Activated CD4-positive, alpha-beta T cell treated with anti-CD3 and anti-CD28 coated beads for 36 hours (primary cell): ENCODE data around the gene RABGAP1. TPM values are rescaled to one million over a fixed set of nuclear protein-coding genes. Genes with fewer than 3 reads are reported as not detected.

Source experiments
- ATAC-seq: fragments of 200-7000 bp; cut with Tn5 transposase; one replicate; pipeline ENCODE4 v1.10.0; 2021; ENCODE audit warnings: mild to moderate bottlenecking, moderate library complexity
- CTCF ChIA-PET: fragments of 350-600 bp; sonication (Branson Sonifier 250); formaldehyde crosslinking; loops from one replicate; lab custom pipeline; 2021; ENCODE audit warnings: antibody characterized with exemption; lab: Charles Lee
- POLR2A ChIA-PET: fragments of 350-600 bp; sonication (Branson Sonifier 250); formaldehyde crosslinking; loops from one replicate; lab custom pipeline; 2021; ENCODE audit warnings: antibody characterized with exemption, inconsistent platforms; lab: Charles Lee
- DNase-seq: peaks from one replicate; pipeline ENCODE4 v3.0.0-alpha.2; 2020
- H3K27ac Mint-ChIP-seq: one replicate; pipeline ENCODE4 v1.8.0; 2021; ENCODE audit warnings: mixed read lengths
- H3K27me3 Mint-ChIP-seq: one replicate; pipeline ENCODE4 v1.8.0; 2021; ENCODE audit warnings: mixed read lengths
- H3K36me3 Mint-ChIP-seq: one replicate; pipeline ENCODE4 v1.8.0; 2021; ENCODE audit warnings: low read depth, mixed read lengths
- H3K4me1 Mint-ChIP-seq: one replicate; pipeline ENCODE4 v1.8.0; 2021; ENCODE audit warnings: mixed read lengths
- H3K4me3 Mint-ChIP-seq: one replicate; pipeline ENCODE4 v1.8.0; 2021; ENCODE audit warnings: mild to moderate bottlenecking, moderate library complexity, mixed read lengths
- H3K9me3 Mint-ChIP-seq: one replicate; pipeline ENCODE4 v1.8.0; 2021; ENCODE audit warnings: low read depth, mixed read lengths
- intact Hi-C, 2 experiments: fragments of 100-400 bp; cut with DNase I in 1 of 2; cut with micrococcal nuclease in 1 of 2; formaldehyde crosslinking; loops; one replicate each; pipeline versions ENCODE4 v1.14.2 to v1.15.1; 2022 to 2024; cut with DNase I, micrococcal nuclease
- total RNA-seq, 2 experiments: library from RNA; stranded (reverse); gene quantifications; one replicate each; pipeline ENCODE4 v1.2.3, GENCODE V29; 2021

The RABGAP1 gene
- total RNA-seq, 2 experiments from 2014 or later: 24.3 to 27.2 TPM

GRCh38 chr9:123005964-123006363 is 65.1 kb downstream of the RABGAP1 start:
- Mint-ChIP-seq H3K27me3 (no peaks in the 10 kb centered on the region), H3K9me3 (no peaks in the 10 kb centered on the region), H3K4me1 (no peaks in the 10 kb centered on the region), H3K4me3 (no peak overlapping the region), H3K27ac (no peak overlapping the region), H3K36me3 (peaks cover 5% of the 10 kb centered on the region)
- POLR2A ChIA-PET: no interaction called here
- DNase-seq (no peak), ATAC-seq (no peak)
- intact Hi-C loops: no loop called here
- CTCF ChIA-PET: no interaction called here

DNA sequence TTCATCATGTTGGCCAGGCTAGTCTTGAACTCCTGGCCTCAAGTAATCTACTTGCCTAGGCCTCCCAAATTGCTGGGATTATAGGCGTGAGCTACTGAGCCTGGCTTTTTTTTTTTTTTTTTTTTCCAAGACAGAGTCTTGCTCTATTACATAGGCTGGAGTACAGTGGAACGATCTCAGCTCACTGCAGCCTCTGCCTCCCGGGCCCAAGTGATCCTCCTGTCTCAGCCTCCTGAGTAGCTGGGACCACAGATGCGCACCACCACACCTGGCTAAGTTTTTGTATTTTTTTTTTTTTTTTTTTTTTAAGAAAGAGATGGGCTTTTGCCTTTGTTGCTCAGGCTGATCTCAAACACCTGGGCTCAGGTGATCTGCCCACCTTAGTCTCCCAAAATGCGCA is 66.4 kb downstream of the RABGAP1 start:
- Mint-ChIP-seq H3K9me3 (no peaks in the 10 kb centered on the region), H3K27ac (no peak overlapping the region), H3K36me3 (peaks cover 11% of the 10 kb centered on the region), H3K27me3 (no peaks in the 10 kb centered on the region), H3K4me1 (no peaks in the 10 kb centered on the region), H3K4me3 (no peak overlapping the region)
- no peak for ATAC-seq
- ChIA-PET CTCF (interaction anchor here (0.7 kb wide), 1 partner anchor 40 kb away, joined by 3 read pairs; no protein-coding TSS in a partner anchor), POLR2A (interaction anchor here (0.9 kb wide), 1 partner anchor 77 kb away, joined by 4 read pairs; no protein-coding TSS in a partner anchor)
- intact Hi-C loops: no loop called here
- no peak for DNase-seq

DNA sequence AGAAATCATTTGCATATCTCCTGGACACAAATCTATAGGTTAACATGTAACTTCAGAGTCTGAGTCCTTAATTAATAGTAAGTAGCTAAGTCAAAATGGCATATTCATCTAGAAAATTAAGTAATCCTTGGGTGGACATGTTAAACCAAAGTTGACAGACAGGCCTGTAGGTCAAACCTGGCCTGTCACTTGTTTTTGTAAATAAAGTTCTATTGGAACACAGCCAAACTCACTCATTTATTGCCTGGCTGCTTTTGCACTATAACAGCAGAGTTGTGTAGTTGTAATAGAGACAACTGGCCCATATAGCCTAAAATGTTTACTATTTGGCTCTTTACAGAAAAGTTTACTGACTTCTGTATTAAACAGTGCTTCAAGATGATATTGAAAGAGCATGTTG is 68.1 kb downstream of the RABGAP1 start:
- Mint-ChIP-seq H3K27ac (no peak overlapping the region), H3K4me1 (no peaks in the 10 kb centered on the region), H3K36me3 (peaks cover 18% of the 10 kb centered on the region), H3K4me3 (no peak overlapping the region), H3K27me3 (no peaks in the 10 kb centered on the region), H3K9me3 (no peaks in the 10 kb centered on the region)
- intact Hi-C loops: no loop called here
- ATAC-seq (no peak), DNase-seq (no peak)
- ChIA-PET POLR2A (no interaction called here), CTCF (interaction anchor here (1.0 kb wide), 1 partner anchor 11 kb away, joined by 3 read pairs; no protein-coding TSS in a partner anchor)

DNA sequence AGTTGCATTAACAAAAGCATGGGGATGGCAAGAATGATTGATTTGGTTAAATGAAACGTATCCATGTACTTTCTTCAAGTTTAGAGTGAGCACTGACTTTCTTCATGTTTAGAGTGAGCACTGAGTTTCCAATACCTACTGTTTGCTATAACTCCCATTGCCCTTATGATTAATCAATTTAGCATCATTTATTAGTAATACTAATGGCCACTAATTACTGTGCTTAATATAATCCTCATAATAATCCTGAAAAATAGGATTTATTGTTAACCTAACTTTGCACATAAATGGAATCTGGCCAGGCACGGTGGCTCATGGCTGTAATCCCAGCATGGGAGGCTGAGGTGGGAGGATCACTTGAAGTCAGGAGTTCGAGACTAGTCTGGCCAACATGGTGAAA is 70.6 kb downstream of the RABGAP1 start:
- ChIA-PET POLR2A (no interaction called here), CTCF (interaction anchor here (0.7 kb wide), 1 partner anchor 43 kb away, joined by 3 read pairs; no protein-coding TSS in a partner anchor)
- Mint-ChIP-seq H3K4me1 (no peaks in the 10 kb centered on the region), H3K27ac (no peak overlapping the region), H3K4me3 (no peak overlapping the region), H3K27me3 (no peaks in the 10 kb centered on the region), H3K36me3 (peaks cover 33% of the 10 kb centered on the region), H3K9me3 (peaks cover 3% of the 10 kb centered on the region)
- ATAC-seq (no peak), DNase-seq (no peak)
- intact Hi-C loops: no loop called here

DNA sequence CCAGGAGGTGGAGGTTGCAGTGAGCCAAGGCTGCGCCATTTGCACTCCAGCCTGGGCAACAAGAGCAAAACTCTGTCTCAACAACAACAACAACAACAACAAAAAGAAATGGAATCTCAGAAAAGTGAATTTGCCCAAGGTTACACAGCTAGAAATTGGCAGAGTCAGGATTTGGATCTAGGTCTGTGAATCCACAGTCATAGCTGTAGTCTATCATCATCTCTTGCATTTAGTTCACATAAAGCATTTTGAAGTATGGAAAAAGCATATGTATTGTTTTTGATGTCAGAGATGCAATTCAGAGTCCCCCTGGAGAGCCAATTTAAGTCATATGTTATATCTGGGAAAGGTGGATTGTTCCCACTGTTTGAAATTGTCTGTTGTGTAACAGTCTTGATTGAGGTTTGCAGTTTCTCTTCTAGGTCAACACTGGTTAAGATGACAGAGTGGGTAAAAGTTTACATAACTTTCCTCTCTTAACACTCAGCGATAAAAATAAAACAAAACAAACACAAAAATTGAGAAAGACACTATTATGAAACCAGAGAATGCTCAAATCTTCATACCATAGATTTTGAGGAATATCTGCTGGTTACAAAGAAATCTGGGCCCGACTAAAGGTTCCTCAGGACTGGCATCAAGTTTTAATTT is 71.2 kb downstream of the RABGAP1 start:
- Mint-ChIP-seq H3K36me3 (peaks cover 33% of the 10 kb centered on the region), H3K9me3 (peaks cover 3% of the 10 kb centered on the region), H3K27me3 (no peaks in the 10 kb centered on the region), H3K4me3 (no peak overlapping the region), H3K27ac (no peak overlapping the region), H3K4me1 (no peaks in the 10 kb centered on the region)
- DNase-seq: no peak
- intact Hi-C loops: no loop called here
- CTCF ChIA-PET: interaction anchor here (0.7 kb wide), 1 partner anchor 44 kb away, joined by 3 read pairs; no protein-coding TSS in a partner anchor
- ATAC-seq: no peak
- POLR2A ChIA-PET: no interaction called here

- POLR2A ChIA-PET: no interaction called here
- Mint-ChIP-seq H3K36me3 (peaks cover 42% of the 10 kb centered on the region), H3K9me3 (peaks cover 3% of the 10 kb centered on the region), H3K27ac (no peak overlapping the region), H3K4me1 (no peaks in the 10 kb centered on the region), H3K27me3 (no peaks in the 10 kb centered on the region), H3K4me3 (no peak overlapping the region)
- ATAC-seq (no peak), DNase-seq (no peak)
- CTCF ChIA-PET: no interaction called here
- intact Hi-C loops: no loop called here
These were observed 75.8 kb downstream of the RABGAP1 start for GRCh38 chr9:123016631-123017030.

- CTCF ChIA-PET: interaction anchor here (1.2 to 1.3 kb wide), 2 partner anchors 9 to 11 kb away, joined by 3 to 7 read pairs; no protein-coding TSS in a partner anchor
These were observed 80.0 kb downstream of the RABGAP1 start for GRCh38 chr9:123020796-123021195.

DNA sequence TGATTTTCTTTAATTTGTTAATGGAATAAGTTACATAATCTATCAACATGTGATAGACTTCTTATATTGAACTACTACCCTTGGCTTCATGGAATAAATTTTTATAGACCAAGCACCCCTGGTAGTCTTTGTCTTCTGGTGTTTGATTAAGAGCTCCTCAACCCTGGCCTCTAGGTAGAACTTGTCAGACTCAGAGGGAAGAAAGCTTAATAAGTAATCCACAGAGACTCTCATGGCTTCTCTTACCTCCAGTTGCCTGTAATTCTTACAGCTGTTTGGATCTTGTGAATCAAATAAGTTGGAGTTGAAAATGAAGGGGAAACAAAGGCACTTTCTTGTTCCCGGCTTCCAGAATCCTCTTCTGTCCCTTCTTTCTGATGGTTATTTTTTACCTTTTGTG is 85.6 kb downstream of the RABGAP1 start:
- DNase-seq (no peak), ATAC-seq (no peak)
- Mint-ChIP-seq H3K36me3 (peaks cover 19% of the 10 kb centered on the region), H3K27me3 (no peaks in the 10 kb centered on the region), H3K4me3 (no peak overlapping the region), H3K27ac (no peak overlapping the region), H3K9me3 (no peaks in the 10 kb centered on the region), H3K4me1 (no peaks in the 10 kb centered on the region)
- intact Hi-C loops: no loop called here
- ChIA-PET POLR2A (no interaction called here), CTCF (interaction anchor here (1.5 kb wide), 1 partner anchor 31 kb away, joined by 3 read pairs; no protein-coding TSS in a partner anchor)

More at GRCh38 chr9:123020796-123021195, 80.0 kb downstream of the RABGAP1 start:
- Mint-ChIP-seq H3K9me3 (no peaks in the 10 kb centered on the region), H3K36me3 (peaks cover 17% of the 10 kb centered on the region), H3K4me1 (no peaks in the 10 kb centered on the region), H3K27ac (no peak overlapping the region), H3K27me3 (no peaks in the 10 kb centered on the region), H3K4me3 (no peak overlapping the region)
- ATAC-seq (no peak), DNase-seq (no peak)
- intact Hi-C loops: no loop called here
- POLR2A ChIA-PET: no interaction called here

- no peak overlapping the region for H3K4me3 Mint-ChIP-seq
- ChIA-PET CTCF (interaction anchor here (1.5 kb wide), 1 partner anchor 32 kb away, joined by 3 read pairs; no protein-coding TSS in a partner anchor), POLR2A (no interaction called here)
- no peak overlapping the region for H3K27ac Mint-ChIP-seq
- no peaks in the 10 kb centered on the region for H3K4me1 Mint-ChIP-seq
- H3K27me3 Mint-ChIP-seq: no peaks in the 10 kb centered on the region
- ATAC-seq (no peak), DNase-seq (no peak)
- H3K36me3 Mint-ChIP-seq: peaks cover 15% of the 10 kb centered on the region
- intact Hi-C loops: no loop called here
- H3K9me3 Mint-ChIP-seq: no peaks in the 10 kb centered on the region
These were observed 86.7 kb downstream of the RABGAP1 start for GRCh38 chr9:123027517-123027916.

- H3K4me3 Mint-ChIP-seq: no peak overlapping the region
- no peaks in the 10 kb centered on the region for H3K9me3 Mint-ChIP-seq
- H3K4me1 Mint-ChIP-seq: no peaks in the 10 kb centered on the region
- H3K27ac Mint-ChIP-seq: no peak overlapping the region
- intact Hi-C loops: no loop called here
- H3K27me3 Mint-ChIP-seq: no peaks in the 10 kb centered on the region
- H3K36me3 Mint-ChIP-seq: peaks cover 12% of the 10 kb centered on the region
- POLR2A ChIA-PET: no interaction called here
- CTCF ChIA-PET: no interaction called here
- no peak for ATAC-seq
- no peak for DNase-seq
These were observed 87.3 kb downstream of the RABGAP1 start for GRCh38 chr9:123028136-123028535.

GRCh38 chr9:123028973-123029372 is 88.2 kb downstream of the RABGAP1 start:
- H3K36me3 Mint-ChIP-seq: peaks cover 12% of the 10 kb centered on the region
- H3K4me1 Mint-ChIP-seq: peaks cover 2% of the 10 kb centered on the region

GRCh38 chr9:123031963-123032362 is 91.1 kb downstream of the RABGAP1 start:
- intact Hi-C loops: no loop called here
- DNase-seq (no peak), ATAC-seq (no peak)
- no peaks in the 10 kb centered on the region for H3K27me3 Mint-ChIP-seq
- no peak overlapping the region for H3K4me3 Mint-ChIP-seq
- H3K36me3 Mint-ChIP-seq: peaks cover 15% of the 10 kb centered on the region
- no peaks in the 10 kb centered on the region for H3K9me3 Mint-ChIP-seq
- CTCF ChIA-PET: no interaction called here
- no peak overlapping the region for H3K27ac Mint-ChIP-seq
- POLR2A ChIA-PET: no interaction called here
- H3K4me1 Mint-ChIP-seq: peaks cover 4% of the 10 kb centered on the region

More at GRCh38 chr9:123028973-123029372, 88.2 kb downstream of the RABGAP1 start:
- ChIA-PET CTCF (interaction anchor here (2.2 kb wide), 1 partner anchor 9 kb away, joined by 7 read pairs; no protein-coding TSS in a partner anchor), POLR2A (no interaction called here)
- intact Hi-C loops: no loop called here
- Mint-ChIP-seq H3K4me3 (no peak overlapping the region), H3K27me3 (no peaks in the 10 kb centered on the region), H3K9me3 (no peaks in the 10 kb centered on the region), H3K27ac (no peak overlapping the region)
- no peak for DNase-seq
- ATAC-seq: no peak
